WTC11 (cell line): ENCODE measurements around the gene MTHFD2.

Experiments
- ATF1 ChIP-seq: sonication (generic); formaldehyde crosslinking; IDR thresholded peaks from 2 replicates; pipeline ENCODE4 v1.8.1; 2023; ENCODE audit warnings: mild to moderate bottlenecking, moderate library complexity, missing genetic modification reagents
- CTCF ChIP-seq: fragments of 200-600 bp; IDR thresholded peaks from 2 replicates; pipeline ENCODE4 v1.8.0; 2022; ENCODE audit warnings: antibody characterized with exemption
- MXD4 ChIP-seq: fragments of 250-450 bp; sonication (Bioruptor Pico); IDR thresholded peaks from 2 replicates; pipeline ENCODE4 v1.8.0; 2021; ENCODE audit warnings: mild to moderate bottlenecking, moderate library complexity, borderline replicate concordance
- MYBL2 ChIP-seq: sonication (generic); formaldehyde crosslinking; IDR thresholded peaks from 2 replicates; pipeline ENCODE4 v1.8.1; 2023; ENCODE audit warnings: mild to moderate bottlenecking, moderate library complexity, missing genetic modification reagents
- NR1H2 ChIP-seq: sonication (generic); formaldehyde crosslinking; IDR thresholded peaks from 2 replicates; pipeline ENCODE4 v1.9.0; 2021; ENCODE audit warnings: mild to moderate bottlenecking, moderate library complexity, missing genetic modification reagents
- NR2C2 ChIP-seq: sonication (generic); formaldehyde crosslinking; IDR thresholded peaks from 2 replicates; pipeline ENCODE4 v1.8.0; 2022; ENCODE audit warnings: mild to moderate bottlenecking, missing genetic modification reagents
- SP1 ChIP-seq: sonication (generic); formaldehyde crosslinking; conservative IDR thresholded peaks from 2 replicates; pipeline ENCODE4 v1.8.1; 2022; ENCODE audit warnings: missing genetic modification reagents
- TCF7 ChIP-seq: sonication (generic); formaldehyde crosslinking; IDR thresholded peaks from 2 replicates; pipeline ENCODE4 v1.8.0; 2022; ENCODE audit warnings: mild to moderate bottlenecking, low read depth, missing genetic modification reagents, moderate library complexity
- ZBTB43 ChIP-seq: sonication (generic); formaldehyde crosslinking; IDR thresholded peaks from 2 replicates; pipeline ENCODE4 v1.8.1; 2023; ENCODE audit warnings: mild to moderate bottlenecking, missing genetic modification reagents

GRCh38 chr2:74226648-74227213 is 28.3 kb downstream of the MTHFD2 start:
- TF ChIP-seq MXD4 (CRISPR knock-in tag), result no peak
- TF ChIP-seq NR1H2, result no peak
- TF ChIP-seq MYBL2 (CRISPR knock-in tag), result no peak
- no peak for TF ChIP-seq SP1 (CRISPR knock-in tag)
- TF ChIP-seq TCF7 (CRISPR knock-in tag), result no peak
- TF ChIP-seq ATF1 (CRISPR knock-in tag), result no peak
- TF ChIP-seq NR2C2, result no peak
- no peak for TF ChIP-seq CTCF
- no peak for TF ChIP-seq ZBTB43
